Activated naive CD4-positive, alpha-beta T cell treated with Interleukin-2 at 50 U/mL for 16 hours (primary cell): ENCODE measurements around the gene FRMD8.
A peak's percentile ranks its signal among the peaks of the same experiment; 100 is the strongest.

Source experiments
- DNase-seq: peaks from one replicate; pipeline ENCODE4 v3.0.0-alpha.2; 2020

The FRMD8 gene

GRCh38 chr11:65426839-65427690 is 40.6 kb downstream of the FRMD8 start:
- DNase-seq: peak; percentile 45

- DNase-seq: peak; percentile 57
Observed at GRCh38 chr11:65427691-65428577, 41.5 kb downstream of the FRMD8 start.

- no peak for DNase-seq
Observed at GRCh38 chr11:65428578-65429067, 42.2 kb downstream of the FRMD8 start.

- no peak for DNase-seq
Observed at GRCh38 chr11:65429068-65429681, 42.7 kb downstream of the FRMD8 start.

GRCh38 chr11:65429724-65430405 is 43.4 kb downstream of the FRMD8 start:
- DNase-seq: peak; percentile 45

- DNase-seq: no peak
Observed at GRCh38 chr11:65430406-65431217, 44.2 kb downstream of the FRMD8 start.

- peak; percentile 37 for DNase-seq
Observed at GRCh38 chr11:65431451-65432099, 45.1 kb downstream of the FRMD8 start.

GRCh38 chr11:65432100-65432650 is 45.7 kb downstream of the FRMD8 start:
- no peak for DNase-seq

GRCh38 chr11:65432686-65433582 is 46.5 kb downstream of the FRMD8 start:
- DNase-seq: no peak

GRCh38 chr11:65433657-65434056 is 47.2 kb downstream of the FRMD8 start:
- DNase-seq: no peak

GRCh38 chr11:65434057-65434666 is 47.7 kb downstream of the FRMD8 start:
- no peak for DNase-seq

GRCh38 chr11:65434667-65435410 is 48.4 kb downstream of the FRMD8 start:
- no peak for DNase-seq

GRCh38 chr11:65435411-65435931 is 49.0 kb downstream of the FRMD8 start:
- no peak for DNase-seq

- DNase-seq: no peak
Observed at GRCh38 chr11:65435981-65436411, 49.6 kb downstream of the FRMD8 start.

- no peak for DNase-seq
Observed at GRCh38 chr11:65436412-65437032, 50.1 kb downstream of the FRMD8 start.

- DNase-seq: no peak
Observed at GRCh38 chr11:65437436-65438227, 51.2 kb downstream of the FRMD8 start.
